Chondrocyte (in vitro differentiated cells): ENCODE data around the gene GRM7. TPM values are rescaled to one million over a fixed set of nuclear protein-coding genes. Genes with fewer than 3 reads are reported as not detected.

Experiments
- DNase-seq: peaks from one replicate; pipeline ENCODE4 v3.0.0; 2021; ENCODE audit warnings: mixed read lengths, low spot score
- H3K27ac Mint-ChIP-seq: one replicate; pipeline ENCODE4 v1.8.0; 2021; ENCODE audit warnings: mild to moderate bottlenecking, moderate library complexity, mixed read lengths; ENCODE audit not compliant: unreplicated experiment
- H3K27me3 Mint-ChIP-seq: 2 replicates; pipeline ENCODE4 v1.8.0; 2021; ENCODE audit warnings: low read depth, mixed read lengths
- H3K36me3 Mint-ChIP-seq: 2 replicates; pipeline ENCODE4 v1.8.0; 2021; ENCODE audit warnings: low read depth, mixed read lengths
- H3K4me1 Mint-ChIP-seq: 2 replicates; pipeline ENCODE4 v1.8.0; 2021; ENCODE audit warnings: low read depth, mild to moderate bottlenecking, mixed read lengths
- H3K4me3 Mint-ChIP-seq: one replicate; pipeline ENCODE4 v1.8.0; 2021; ENCODE audit warnings: mild to moderate bottlenecking, moderate library complexity, mixed read lengths; ENCODE audit not compliant: unreplicated experiment
- H3K9me3 Mint-ChIP-seq: 2 replicates; pipeline ENCODE4 v1.8.0; 2021; ENCODE audit warnings: low read depth, mixed read lengths
- total RNA-seq: library from RNA; stranded (reverse); gene quantifications from 3 replicates; pipeline ENCODE4 v1.2.1, GENCODE V29; 2021
- TF ChIP-seq, protein P1 (sequence below): fragments of 200-600 bp; sonication (generic); IDR thresholded peaks from 2 replicates; pipeline ENCODE4 v1.5.0; 2021; ENCODE audit warnings: antibody characterized with exemption, mild to moderate bottlenecking, moderate library complexity

Gene GRM7
- total RNA-seq, 1 donor from 2014 or later = not detected

DNA sequence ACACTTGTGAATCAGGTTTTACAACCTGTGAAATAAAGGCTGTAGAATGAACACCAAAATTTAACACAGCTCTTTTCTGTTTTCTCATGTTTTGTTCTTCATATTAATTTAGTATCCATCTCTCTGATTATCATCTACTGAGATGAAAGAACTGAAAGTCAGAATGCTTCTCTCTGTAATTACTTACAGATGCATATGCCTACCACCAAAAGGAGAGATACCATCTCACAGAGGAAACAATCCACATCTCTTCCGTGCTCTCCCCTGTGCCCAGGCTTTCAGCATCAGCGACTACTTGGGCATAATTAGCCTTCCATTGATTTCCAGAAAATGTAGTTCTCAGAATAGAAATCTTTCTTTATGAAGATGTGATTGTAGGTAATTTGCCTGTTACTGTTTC lies 741.4 kb downstream of the GRM7 start:
- no peak overlapping the region for H3K4me3 Mint-ChIP-seq
- H3K27me3 Mint-ChIP-seq = peaks cover 10% of the 10 kb centered on the region
- no peak overlapping the region for H3K27ac Mint-ChIP-seq
- no peaks in the 10 kb centered on the region for H3K36me3 Mint-ChIP-seq
- TF ChIP-seq, protein P1, sequence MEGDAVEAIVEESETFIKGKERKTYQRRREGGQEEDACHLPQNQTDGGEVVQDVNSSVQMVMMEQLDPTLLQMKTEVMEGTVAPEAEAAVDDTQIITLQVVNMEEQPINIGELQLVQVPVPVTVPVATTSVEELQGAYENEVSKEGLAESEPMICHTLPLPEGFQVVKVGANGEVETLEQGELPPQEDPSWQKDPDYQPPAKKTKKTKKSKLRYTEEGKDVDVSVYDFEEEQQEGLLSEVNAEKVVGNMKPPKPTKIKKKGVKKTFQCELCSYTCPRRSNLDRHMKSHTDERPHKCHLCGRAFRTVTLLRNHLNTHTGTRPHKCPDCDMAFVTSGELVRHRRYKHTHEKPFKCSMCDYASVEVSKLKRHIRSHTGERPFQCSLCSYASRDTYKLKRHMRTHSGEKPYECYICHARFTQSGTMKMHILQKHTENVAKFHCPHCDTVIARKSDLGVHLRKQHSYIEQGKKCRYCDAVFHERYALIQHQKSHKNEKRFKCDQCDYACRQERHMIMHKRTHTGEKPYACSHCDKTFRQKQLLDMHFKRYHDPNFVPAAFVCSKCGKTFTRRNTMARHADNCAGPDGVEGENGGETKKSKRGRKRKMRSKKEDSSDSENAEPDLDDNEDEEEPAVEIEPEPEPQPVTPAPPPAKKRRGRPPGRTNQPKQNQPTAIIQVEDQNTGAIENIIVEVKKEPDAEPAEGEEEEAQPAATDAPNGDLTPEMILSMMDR = no peak
- H3K9me3 Mint-ChIP-seq = no peaks in the 10 kb centered on the region
- no peak for DNase-seq
- H3K4me1 Mint-ChIP-seq = no peaks in the 10 kb centered on the region

DNA sequence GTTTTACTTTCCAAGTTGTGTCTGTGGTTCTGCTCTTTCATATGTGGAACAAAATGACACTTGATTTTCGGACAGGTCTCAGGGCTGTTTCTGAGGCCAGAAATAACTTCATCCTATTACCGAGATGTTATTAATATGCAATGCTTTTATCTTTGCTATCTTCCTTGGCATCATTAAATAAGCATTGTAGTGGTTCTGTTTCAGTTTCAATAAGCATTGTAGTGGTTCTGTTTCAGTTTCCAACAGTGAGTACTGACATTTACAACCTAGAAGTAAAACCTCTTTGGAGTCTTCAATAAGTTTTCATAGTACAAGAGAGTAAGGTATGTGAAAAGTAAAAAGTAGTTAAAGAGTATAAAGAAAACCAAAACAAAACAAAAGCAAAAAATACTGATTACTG lies 746.2 kb downstream of the GRM7 start:
- Mint-ChIP-seq H3K27me3 (peaks cover 11% of the 10 kb centered on the region), H3K36me3 (no peaks in the 10 kb centered on the region), H3K27ac (no peak overlapping the region), H3K4me3 (no peak overlapping the region), H3K4me1 (no peaks in the 10 kb centered on the region), H3K9me3 (no peaks in the 10 kb centered on the region)
- TF ChIP-seq, protein P1 = no peak
- DNase-seq = no peak

DNA sequence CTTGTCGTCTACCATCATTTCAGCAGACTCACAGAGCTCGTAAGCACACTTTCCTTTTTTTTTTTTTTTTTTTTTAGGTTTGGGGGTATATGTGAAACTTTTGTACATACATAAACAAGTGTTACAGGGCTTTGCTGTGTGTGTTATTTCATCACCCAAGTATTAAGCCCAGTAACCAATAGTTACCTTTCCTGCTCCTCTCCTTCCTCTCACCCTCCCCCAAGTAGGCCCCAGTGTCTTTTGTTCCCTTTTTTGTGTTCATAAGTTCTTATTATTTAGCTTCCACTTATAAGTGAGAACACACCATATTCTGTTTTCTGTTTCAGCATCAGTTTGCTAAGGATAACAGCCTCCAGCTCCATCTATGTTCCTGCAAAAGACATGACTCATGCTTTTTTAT lies 746.8 kb downstream of the GRM7 start:
- DNase-seq = no peak
- no peaks in the 10 kb centered on the region for H3K36me3 Mint-ChIP-seq

GRCh38 chr3:7610634-7611033 lies 749.7 kb downstream of the GRM7 start:
- Mint-ChIP-seq H3K4me1 (no peaks in the 10 kb centered on the region), H3K27ac (no peak overlapping the region), H3K36me3 (no peaks in the 10 kb centered on the region), H3K27me3 (peaks cover 8% of the 10 kb centered on the region), H3K9me3 (no peaks in the 10 kb centered on the region), H3K4me3 (no peak overlapping the region)
- TF ChIP-seq, protein P1 = no peak
- no peak for DNase-seq

More for the DNA sequence above, 746.8 kb downstream of the GRM7 start:
- Mint-ChIP-seq H3K27me3 (peaks cover 8% of the 10 kb centered on the region), H3K4me3 (no peak overlapping the region), H3K4me1 (no peaks in the 10 kb centered on the region), H3K9me3 (no peaks in the 10 kb centered on the region), H3K27ac (no peak overlapping the region)
- TF ChIP-seq, protein P1 = no peak

DNA sequence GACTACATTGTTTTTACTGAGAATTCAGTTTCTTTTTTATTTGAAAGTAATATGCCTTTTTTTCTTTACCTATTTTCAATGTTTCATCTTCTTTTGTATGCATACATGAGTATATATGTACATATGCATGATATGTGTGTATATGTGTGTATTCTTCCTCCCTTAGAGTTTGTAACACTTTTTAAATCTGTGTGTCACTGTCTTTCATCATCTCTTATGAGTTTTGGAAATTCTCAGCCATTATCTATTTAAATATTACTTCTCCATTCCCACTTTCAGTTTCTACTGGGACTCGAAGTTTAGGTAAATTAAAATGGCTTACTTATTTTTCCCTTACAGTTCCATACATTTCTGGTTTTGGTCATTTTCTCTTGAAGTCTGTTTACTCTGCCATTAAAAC lies 754.1 kb downstream of the GRM7 start:
- H3K27me3 Mint-ChIP-seq = no peaks in the 10 kb centered on the region
- H3K4me3 Mint-ChIP-seq = no peak overlapping the region
- H3K4me1 Mint-ChIP-seq = no peaks in the 10 kb centered on the region
- H3K27ac Mint-ChIP-seq = no peak overlapping the region
- TF ChIP-seq, protein P1 = no peak
- DNase-seq = no peak
- no peaks in the 10 kb centered on the region for H3K36me3 Mint-ChIP-seq
- H3K9me3 Mint-ChIP-seq = no peaks in the 10 kb centered on the region
